CD14-positive monocyte (primary cell): ENCODE results near the gene GOLIM4. TPM values are rescaled to one million over a fixed set of nuclear protein-coding genes. Genes with fewer than 3 reads are reported as not detected.

Experiments
- DNase-seq, 3 donors: peaks; one replicate each; pipeline ENCODE4 v3.0.0-alpha.2; 2011 to 2022
- H2AFZ ChIP-seq: 2 replicates; pipeline ENCODE4 v1.6.0; 2012; ENCODE audit warnings: mild to moderate bottlenecking, low read depth, low read length, inconsistent platforms; ENCODE audit not compliant: insufficient read depth, poor library complexity, severe bottlenecking
- H3K27ac ChIP-seq, 2 donors: 1 replicate in 1 of 2; 2 replicates in 1 of 2; pipeline ENCODE4 v1.5.1; 2012 to 2013; ENCODE audit warnings: low read length in 2 of 2, control low read depth in 1 of 2, inconsistent platforms in 1 of 2, low read depth in 1 of 2, mild to moderate bottlenecking in 1 of 2
- H3K27me3 ChIP-seq, 2 donors: one replicate each; pipeline versions ENCODE4 v1.6.0 to v1.6.1; 2011 to 2013; ENCODE audit warnings: low read length in 2 of 2; ENCODE audit not compliant: control insufficient read depth in 2 of 2, insufficient read depth in 2 of 2
- H3K36me3 ChIP-seq, 2 donors: replicated peaks in 1 of 2; 1 replicate in 1 of 2; 2 replicates in 1 of 2; pipeline versions ENCODE4 v1.5.1 to v1.6.1; 2012 to 2013; ENCODE audit warnings: low read length in 2 of 2, control low read depth in 1 of 2, inconsistent platforms in 1 of 2, mild to moderate bottlenecking in 1 of 2; ENCODE audit not compliant: insufficient read depth in 2 of 2, control insufficient read depth in 1 of 2
- H3K4me1 ChIP-seq, 2 donors: 1 replicate in 1 of 2; 2 replicates in 1 of 2; pipeline versions ENCODE4 v1.5.1 to v1.6.1; 2012 to 2013; ENCODE audit warnings: low read length in 2 of 2, control low read depth in 1 of 2, inconsistent platforms in 1 of 2, mild to moderate bottlenecking in 1 of 2, moderate library complexity in 1 of 2; ENCODE audit not compliant: insufficient read depth in 2 of 2, control insufficient read depth in 1 of 2
- H3K4me2 ChIP-seq: replicated peaks from 2 replicates; pipeline ENCODE3; 2012; ENCODE audit warnings: low read length, moderate library complexity, mild to moderate bottlenecking; ENCODE audit not compliant: poor library complexity, severe bottlenecking; ENCODE audit errors: extremely low read depth
- H3K4me3 ChIP-seq, 3 experiments: fragments of 200-600 bp in 1 of 3; sonication (generic) in 1 of 3; replicated peaks in 1 of 3; 1 replicate in 2 of 3; 2 replicates in 1 of 3; pipeline ENCODE4 v1.5.1; 2011 to 2013; ENCODE audit warnings: low read length in 3 of 3, mild to moderate bottlenecking in 3 of 3, control low read depth in 2 of 3, low read depth in 2 of 3, inconsistent platforms in 1 of 3, moderate library complexity in 1 of 3
- H3K79me2 ChIP-seq: 2 replicates; pipeline ENCODE4 v1.6.0; 2012; ENCODE audit warnings: mild to moderate bottlenecking, control low read depth, inconsistent platforms, low read length, moderate library complexity; ENCODE audit not compliant: insufficient read depth
- H3K9ac ChIP-seq: 2 replicates; pipeline ENCODE4 v1.6.0; 2017; ENCODE audit warnings: low read length, mild to moderate bottlenecking; ENCODE audit not compliant: insufficient read depth, poor library complexity, severe bottlenecking
- H3K9me3 ChIP-seq, 2 donors: replicated peaks in 1 of 2; 1 replicate in 1 of 2; 2 replicates in 1 of 2; pipeline versions ENCODE4 v1.5.1 to v1.6.1; 2012 to 2013; ENCODE audit warnings: low read length in 2 of 2, control low read depth in 1 of 2; ENCODE audit not compliant: control insufficient read depth in 1 of 2, insufficient read depth in 1 of 2
- H4K20me1 ChIP-seq: 2 replicates; pipeline ENCODE4 v1.6.0; 2012; ENCODE audit warnings: mild to moderate bottlenecking, low read length, control low read depth, moderate library complexity; ENCODE audit not compliant: insufficient read depth
- H3K27ac Mint-ChIP-seq, 7 donors: one replicate each; pipeline ENCODE4 v1.8.0; 2020; ENCODE audit warnings: mild to moderate bottlenecking in 7 of 7, mixed read lengths in 7 of 7, moderate library complexity in 6 of 7, inconsistent platforms in 2 of 7
- H3K27me3 Mint-ChIP-seq, 3 donors: one replicate each; pipeline ENCODE4 v1.8.0; 2021 to 2022; ENCODE audit warnings: low read depth in 3 of 3, mild to moderate bottlenecking in 3 of 3, mixed read lengths in 3 of 3, moderate library complexity in 3 of 3, inconsistent platforms in 1 of 3
- H3K36me3 Mint-ChIP-seq, 2 donors: one replicate each; pipeline ENCODE4 v1.8.0; 2020; ENCODE audit warnings: mixed read lengths in 2 of 2, inconsistent platforms in 1 of 2, mild to moderate bottlenecking in 1 of 2
- H3K4me1 Mint-ChIP-seq: one replicate; pipeline ENCODE4 v1.8.0; 2020; ENCODE audit warnings: mild to moderate bottlenecking, mixed read lengths
- H3K4me3 Mint-ChIP-seq, 2 donors: one replicate each; pipeline ENCODE4 v1.8.0; 2020; ENCODE audit warnings: mild to moderate bottlenecking in 2 of 2, mixed read lengths in 2 of 2, moderate library complexity in 1 of 2
- H3K9me3 Mint-ChIP-seq, 7 donors: one replicate each; pipeline ENCODE4 v1.8.0; 2020 to 2022; ENCODE audit warnings: mixed read lengths in 7 of 7, mild to moderate bottlenecking in 6 of 7, moderate library complexity in 6 of 7, inconsistent platforms in 2 of 7
- WGBS: methylation state at CpG from one replicate; pipeline ENCODE4 v1.1.5; 2013; ENCODE audit warnings: missing lambda C conversion rate; ENCODE audit not compliant: insufficient coverage; 5-methylcytosine and 5-hydroxymethylcytosine counted together
- intact Hi-C, 2 donors: fragments of 100-400 bp; cut with micrococcal nuclease; formaldehyde crosslinking; loops; one replicate each; pipeline versions ENCODE4 v1.15.0 to v1.15.1; 2023
- polyA plus RNA-seq, 3 donors: library from polyadenylated mRNA; depleted of rRNA in 1 of 3; unstranded in 2 of 3; stranded (reverse) in 1 of 3; fragments of 300-500 nt in 2 of 3; fragments of >200 nt in 1 of 3; fragmentation: Illumina TruSeq in 2 of 3; gene quantifications; 1 replicate in 2 of 3; 2 replicates in 1 of 3; pipeline ENCODE4 v1.2.3, GENCODE V29; 2012 to 2021
- TF ChIP-seq, protein P1 (sequence below): fragments of 200-600 bp; IDR thresholded peaks from one replicate; pipeline ENCODE4 v1.8.0; 2022; ENCODE audit warnings: antibody characterized with exemption, mild to moderate bottlenecking

Gene GOLIM4
- polyA plus RNA-seq, 3 donors, result 3.5 to 6.4 (median 5.8) TPM

DNA sequence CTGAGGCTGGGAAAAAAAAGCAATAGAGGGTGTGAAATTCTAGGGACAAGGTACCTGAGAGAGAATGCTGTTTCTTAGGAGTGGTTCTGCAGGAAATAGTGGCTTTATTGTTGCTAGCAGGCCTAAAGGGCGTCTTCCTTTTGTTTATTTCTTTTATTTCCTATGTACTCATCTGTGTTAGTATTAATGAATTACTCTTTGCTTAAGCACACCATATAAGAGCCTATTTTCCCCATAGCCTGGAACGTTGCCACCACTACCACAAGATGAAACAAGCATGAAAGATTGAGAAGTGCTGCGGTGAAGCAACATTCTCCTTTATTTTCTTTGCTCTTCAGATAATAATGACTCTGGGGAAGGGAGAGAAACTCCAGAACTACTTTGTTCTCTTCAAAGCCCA lies 21.3 kb upstream of the GOLIM4 start:
- no peaks in the 10 kb centered on the region for H3K4me1 ChIP-seq
- H3K9ac ChIP-seq, result no peak overlapping the region
- Mint-ChIP-seq H3K27ac (no peak overlapping the region), H3K9me3 (peaks cover 0 to 2% (median 0%) of the 10 kb centered on the region in 7 donors), H3K4me3 (no peak overlapping the region), H3K27me3 (no peaks in the 10 kb centered on the region), H3K36me3 (no peaks in the 10 kb centered on the region), H3K4me1 (no peaks in the 10 kb centered on the region)
- no peaks in the 10 kb centered on the region for H4K20me1 ChIP-seq
- no peaks in the 10 kb centered on the region for H3K9me3 ChIP-seq
- intact Hi-C loops, result no loop called here
- H2AFZ ChIP-seq, result no peak overlapping the region
- no peak overlapping the region for H3K27ac ChIP-seq
- DNase-seq, result no peak
- no peaks in the 10 kb centered on the region for H3K36me3 ChIP-seq
- TF ChIP-seq, protein P1, sequence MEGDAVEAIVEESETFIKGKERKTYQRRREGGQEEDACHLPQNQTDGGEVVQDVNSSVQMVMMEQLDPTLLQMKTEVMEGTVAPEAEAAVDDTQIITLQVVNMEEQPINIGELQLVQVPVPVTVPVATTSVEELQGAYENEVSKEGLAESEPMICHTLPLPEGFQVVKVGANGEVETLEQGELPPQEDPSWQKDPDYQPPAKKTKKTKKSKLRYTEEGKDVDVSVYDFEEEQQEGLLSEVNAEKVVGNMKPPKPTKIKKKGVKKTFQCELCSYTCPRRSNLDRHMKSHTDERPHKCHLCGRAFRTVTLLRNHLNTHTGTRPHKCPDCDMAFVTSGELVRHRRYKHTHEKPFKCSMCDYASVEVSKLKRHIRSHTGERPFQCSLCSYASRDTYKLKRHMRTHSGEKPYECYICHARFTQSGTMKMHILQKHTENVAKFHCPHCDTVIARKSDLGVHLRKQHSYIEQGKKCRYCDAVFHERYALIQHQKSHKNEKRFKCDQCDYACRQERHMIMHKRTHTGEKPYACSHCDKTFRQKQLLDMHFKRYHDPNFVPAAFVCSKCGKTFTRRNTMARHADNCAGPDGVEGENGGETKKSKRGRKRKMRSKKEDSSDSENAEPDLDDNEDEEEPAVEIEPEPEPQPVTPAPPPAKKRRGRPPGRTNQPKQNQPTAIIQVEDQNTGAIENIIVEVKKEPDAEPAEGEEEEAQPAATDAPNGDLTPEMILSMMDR, result no peak
- H3K4me2 ChIP-seq, result no peak overlapping the region
- no peaks in the 10 kb centered on the region for H3K79me2 ChIP-seq
- no CpG with 5 or more reads among the region's 3 CpGs for WGBS
- no peaks in the 10 kb centered on the region for H3K27me3 ChIP-seq
- H3K4me3 ChIP-seq, result no peak overlapping the region

DNA sequence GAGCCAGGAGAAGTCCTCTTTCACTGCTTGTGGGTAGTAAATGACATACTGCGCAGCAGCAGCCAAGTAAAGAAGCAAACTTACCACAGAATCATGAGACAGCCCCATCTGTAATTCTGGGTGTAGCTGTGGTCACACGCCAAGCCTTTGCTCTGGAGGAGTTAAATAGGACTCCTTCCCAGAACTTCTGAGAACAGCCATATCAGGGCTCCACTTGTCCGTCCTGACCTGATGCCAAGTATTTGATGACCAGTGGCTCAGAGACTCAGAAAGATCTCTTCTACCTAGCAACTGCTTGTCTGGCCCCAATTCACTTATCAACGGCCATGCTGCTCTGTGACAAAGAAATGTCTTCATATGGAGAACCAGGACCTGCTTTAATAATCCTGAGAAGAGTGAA lies 20.6 kb upstream of the GOLIM4 start:
- 91% methylated on average over 1 of the region's 4 CpGs for WGBS
- Mint-ChIP-seq H3K27me3 (no peaks in the 10 kb centered on the region), H3K36me3 (no peaks in the 10 kb centered on the region), H3K27ac (no peak overlapping the region), H3K4me3 (no peak overlapping the region), H3K9me3 (peaks cover 0 to 2% (median 0%) of the 10 kb centered on the region in 7 donors), H3K4me1 (no peaks in the 10 kb centered on the region)
- no peaks in the 10 kb centered on the region for H3K4me1 ChIP-seq
- H3K27me3 ChIP-seq, result no peaks in the 10 kb centered on the region
- H3K27ac ChIP-seq, result no peak overlapping the region
- no peaks in the 10 kb centered on the region for H3K9me3 ChIP-seq
- no peak for DNase-seq
- H3K4me3 ChIP-seq, result no peak overlapping the region
- H3K4me2 ChIP-seq, result no peak overlapping the region
- TF ChIP-seq, protein P1, result no peak
- no peak overlapping the region for H3K9ac ChIP-seq
- H3K36me3 ChIP-seq, result no peaks in the 10 kb centered on the region
- H4K20me1 ChIP-seq, result no peaks in the 10 kb centered on the region
- H2AFZ ChIP-seq, result no peak overlapping the region
- intact Hi-C loops, result no loop called here
- H3K79me2 ChIP-seq, result no peaks in the 10 kb centered on the region
